ENCODE measurements around the gene GRB7. TPM values are rescaled to one million over a fixed set of nuclear protein-coding genes. Genes with fewer than 3 reads are reported as not detected.

The GRB7 gene
- total and polyA plus RNA-seq, 2 donors (not counting 3 experiments of a cell fraction or from before 2014, with no cell fraction given) = 0.04 TPM; not detected in 1

DNA sequence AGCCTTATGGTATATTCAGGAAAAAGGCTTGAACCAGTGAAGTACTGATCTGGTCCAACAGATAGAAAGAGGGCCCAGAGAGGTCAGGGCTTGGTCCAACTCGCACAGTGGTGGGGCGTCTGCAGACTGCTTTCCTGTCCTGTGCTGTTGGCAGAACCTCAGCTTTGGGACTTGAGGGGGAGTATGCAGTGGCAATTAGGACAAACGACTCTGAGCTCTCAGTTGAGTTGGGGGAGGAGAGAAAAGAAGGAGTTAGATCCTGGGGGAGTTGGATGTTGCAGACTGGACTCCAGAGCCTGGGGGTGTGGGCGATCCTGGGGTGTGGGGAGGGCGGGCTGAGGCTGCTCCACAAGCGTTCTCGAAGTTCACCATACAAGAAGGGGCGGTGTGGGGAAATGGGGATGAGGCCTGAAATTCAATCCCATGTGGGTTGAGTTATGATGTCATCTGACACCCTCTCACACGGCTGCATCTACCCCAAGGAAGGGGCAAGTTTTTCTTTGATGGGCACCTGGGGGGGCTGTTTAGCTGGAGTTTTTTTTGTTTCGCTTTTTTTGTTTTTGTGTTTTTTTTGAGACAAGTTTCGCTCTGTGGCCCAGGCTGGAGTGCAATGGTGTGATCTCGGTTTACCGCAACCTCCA is 14.6 kb downstream of the GRB7 start:
- no peak overlapping the region for H3K4me2 ChIP-seq (ENCODE audit: insufficient read depth, low read length)
- no peak for FAIRE-seq
- no peak overlapping the region for H3K9ac ChIP-seq (replicated peaks; ENCODE audit: extremely low read depth, insufficient read depth, low read length)

More for the DNA sequence above, 14.6 kb downstream of the GRB7 start:
- POLR2A ChIA-PET = no interaction called here
- no peaks in the 10 kb centered on the region for H4K20me1 ChIP-seq (replicated peaks; ENCODE audit: control insufficient read depth, extremely low read depth, insufficient read depth, low read length)
- no peak overlapping the region for H3K27ac ChIP-seq (ENCODE audit: insufficient read depth, low read depth, low read length)
- peaks cover 9% of the 10 kb centered on the region for H3K4me1 ChIP-seq (ENCODE audit: control insufficient read depth, extremely low read depth, insufficient read depth, low read length)
- no peaks in the 10 kb centered on the region for H3K36me3 ChIP-seq (ENCODE audit: control insufficient read depth in 2 of 2, extremely low read depth in 1 of 2, insufficient read depth in 2 of 2, low read length in 2 of 2)
- no peak overlapping the region for H2AFZ ChIP-seq (ENCODE audit: low read depth, low read length)
- DNase-seq (ENCODE audit: low read depth, low spot score) = no peak
- intact Hi-C loops (cut with micrococcal nuclease) = loop anchor here (5.0 kb wide), 1 partner anchor 115 kb away; the partner anchor contains the start of gene STARD3
- H3K79me2 ChIP-seq (ENCODE audit: control insufficient read depth, insufficient read depth, low read length) = no peaks in the 10 kb centered on the region
- peaks cover 4 to 10% of the 10 kb centered on the region in 2 experiments for H3K27me3 ChIP-seq (ENCODE audit: control insufficient read depth in 2 of 2, insufficient read depth in 2 of 2, low read length in 2 of 2)
- CTCF ChIA-PET = interaction anchor here (3.4 to 4.9 kb wide), 2 partner anchors 22 to 132 kb away, joined by 17 to 84 read pairs; partner anchors contain the start of gene MIEN1
- no TSS peak for BruUV-seq (replicated peaks)
- H3K4me3 ChIP-seq (replicated peaks in 1 of 3; ENCODE audit: insufficient read depth in 1 of 3, low read depth in 1 of 3, low read length in 3 of 3) = no peak overlapping the region
- no peaks in the 10 kb centered on the region for H3K9me3 ChIP-seq (replicated peaks; ENCODE audit: control insufficient read depth, insufficient read depth, low read length)
- dilution Hi-C loops (cut with MboI; ENCODE audit: extremely low pct_ligation_motif_present, low sequenced_read_pairs) = no loop called here
- H3K9me1 ChIP-seq (replicated peaks; ENCODE audit: control insufficient read depth, extremely low read depth, insufficient read depth, low read length) = no peaks in the 10 kb centered on the region
- TF ChIP-seq JUN (IDR thresholded peaks at IDR 0.05; ENCODE audit: borderline replicate concordance, insufficient read depth, insufficient read length, low read depth) (no peak), CTCF (IDR thresholded peaks at IDR 0.05; ENCODE audit: extremely low read depth in 1 of 2, insufficient read depth in 1 of 2, low read depth in 1 of 2, low read length in 2 of 2) (no peak), POLR2AphosphoS5 (IDR thresholded peaks at IDR 0.05; ENCODE audit: insufficient read depth, low read depth, low read length) (no peak), FOS (IDR thresholded peaks at IDR 0.05; ENCODE audit: borderline replicate concordance, insufficient read depth, low read length) (no peak), POLR2A (IDR thresholded peaks at IDR 0.05; ENCODE audit: low read depth, low read length) (no peak), MAX (IDR thresholded peaks at IDR 0.05; ENCODE audit: insufficient read depth, insufficient read length) (no peak), EZH2 (IDR thresholded peaks at IDR 0.05; ENCODE audit: borderline replicate concordance, low read depth, low read length, severe bottlenecking) (no peak), MYC (IDR thresholded peaks at IDR 0.05; ENCODE audit: low read depth, low read length) (no peak), GATA2 (IDR thresholded peaks at IDR 0.05; ENCODE audit: insufficient read depth, insufficient read length, low read depth, low read length) (no peak)

Data from endothelial cell of umbilical vein (primary cell).